ENCODE results near the gene STAG3. TPM values are rescaled to one million over a fixed set of nuclear protein-coding genes. Genes with fewer than 3 reads are reported as not detected.

STAG3 gene
- total RNA-seq, 1 experiment from 2014 or later: 3.1 TPM

DNA sequence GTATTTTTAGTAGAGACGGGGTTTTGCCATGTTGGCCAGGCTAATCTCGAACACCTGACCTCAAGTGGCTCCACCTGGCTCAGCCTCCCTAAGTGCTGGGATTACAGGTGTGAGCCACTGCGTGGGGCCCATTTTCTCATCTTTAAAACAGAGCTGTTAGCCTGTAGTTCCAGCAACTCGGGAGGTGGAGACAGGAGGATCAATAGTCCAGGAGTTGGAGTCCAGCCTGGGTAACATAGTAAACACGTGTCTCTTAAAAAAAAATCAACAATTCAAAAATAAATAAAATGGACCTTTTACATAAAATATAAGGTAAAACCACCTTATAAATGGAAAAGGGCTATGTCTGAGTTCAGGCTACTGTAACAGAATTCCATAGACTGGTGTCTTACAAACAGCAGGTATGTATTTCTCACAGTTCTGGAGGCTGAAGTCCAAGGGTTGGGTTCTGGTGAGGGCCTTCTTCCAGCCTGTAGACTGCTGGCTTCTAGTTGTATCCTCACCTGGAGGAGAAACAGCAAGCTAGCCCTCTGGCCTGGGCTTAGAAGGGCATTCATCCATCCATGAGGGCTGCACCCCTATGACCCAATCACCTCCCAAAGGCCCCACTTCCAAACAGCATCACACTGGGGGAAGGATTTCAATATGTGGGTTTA is 35.0 kb downstream of the STAG3 start:
- Histone ChIP-seq H3K27me3 (ENCODE audit: insufficient read depth, low read length) (peaks cover 3% of the 10 kb centered on the region; the same call in 1 of the 2 replicates), H4K8ac (replicated peaks; ENCODE audit: insufficient read length, low read depth, low read length) (no peak overlapping the region), H2BK20ac (ENCODE audit: low read depth, low read length, poor library complexity, severe bottlenecking) (no peak overlapping the region), H4K20me1 (ENCODE audit: control insufficient read depth, insufficient read depth, insufficient read length) (no peaks in the 10 kb centered on the region), H2AFZ (ENCODE audit: low read length) (no peak overlapping the region), H4K91ac (ENCODE audit: insufficient read length, low read depth, low read length) (no peak overlapping the region), H2AK5ac (ENCODE audit: insufficient read length, low read length) (no peak overlapping the region), H3K56ac (ENCODE audit: insufficient read length, low read depth, low read length) (no peak overlapping the region), H3K9ac (ENCODE audit: extremely low read depth, insufficient read length, low read length) (no peak overlapping the region), H3K4ac (ENCODE audit: low read depth, low read length) (no peak overlapping the region), H3K18ac (ENCODE audit: insufficient read length, low read depth, low read length) (no peak overlapping the region), H3K4me2 (ENCODE audit: insufficient read depth, insufficient read length, low read length) (no peak overlapping the region), H2BK12ac (ENCODE audit: insufficient read length, low read depth, low read length) (no peak overlapping the region), H2BK120ac (ENCODE audit: low read depth, low read length, poor library complexity, severe bottlenecking) (no peak overlapping the region), H3K14ac (ENCODE audit: insufficient read depth, low read length) (no peak overlapping the region), H3K9me3 (ENCODE audit: control insufficient read depth, low read depth, low read length) (no peaks in the 10 kb centered on the region), H3T11ph (ENCODE audit: low read length) (no peak overlapping the region), H4K5ac (ENCODE audit: insufficient read length, low read depth, low read length) (no peak overlapping the region), H2BK15ac (ENCODE audit: low read depth, low read length) (no peak overlapping the region), H3K23me2 (ENCODE audit: insufficient read length, low read depth, low read length, poor library complexity, severe bottlenecking) (no peaks in the 10 kb centered on the region), H3K27ac (ENCODE audit: insufficient read length, low read depth, low read length) (no peak overlapping the region), H3K79me1 (ENCODE audit: insufficient read depth, low read depth, low read length, poor library complexity, severe bottlenecking) (no peaks in the 10 kb centered on the region), H3K4me1 (ENCODE audit: insufficient read depth, low read length) (no peaks in the 10 kb centered on the region), H3K23ac (ENCODE audit: insufficient read length, low read depth, low read length) (no peak overlapping the region), H2BK5ac (ENCODE audit: insufficient read length, low read length) (no peak overlapping the region), H3K79me2 (ENCODE audit: insufficient read depth, low read length) (no peaks in the 10 kb centered on the region)
- Mint-ChIP-seq H3K27ac (no peak overlapping the region), H3K9me3 (no peaks in the 10 kb centered on the region), H3K4me1 (peaks cover 13 to 35% of the 10 kb centered on the region in 2 experiments), H3K4me3 (no peak overlapping the region), H3K27me3 (ENCODE audit: low read depth) (peaks cover 69% of the 10 kb centered on the region), H3K36me3 (ENCODE audit: insufficient read depth in 1 of 3, low read depth in 3 of 3) (no peaks in the 10 kb centered on the region)
- no CpG with 5 or more reads among the region's 5 CpGs for WGBS (ENCODE audit: extremely low coverage, insufficient read length, low lambda C conversion rate)
- DNase-seq: no peak
- TF ChIP-seq, protein P1, sequence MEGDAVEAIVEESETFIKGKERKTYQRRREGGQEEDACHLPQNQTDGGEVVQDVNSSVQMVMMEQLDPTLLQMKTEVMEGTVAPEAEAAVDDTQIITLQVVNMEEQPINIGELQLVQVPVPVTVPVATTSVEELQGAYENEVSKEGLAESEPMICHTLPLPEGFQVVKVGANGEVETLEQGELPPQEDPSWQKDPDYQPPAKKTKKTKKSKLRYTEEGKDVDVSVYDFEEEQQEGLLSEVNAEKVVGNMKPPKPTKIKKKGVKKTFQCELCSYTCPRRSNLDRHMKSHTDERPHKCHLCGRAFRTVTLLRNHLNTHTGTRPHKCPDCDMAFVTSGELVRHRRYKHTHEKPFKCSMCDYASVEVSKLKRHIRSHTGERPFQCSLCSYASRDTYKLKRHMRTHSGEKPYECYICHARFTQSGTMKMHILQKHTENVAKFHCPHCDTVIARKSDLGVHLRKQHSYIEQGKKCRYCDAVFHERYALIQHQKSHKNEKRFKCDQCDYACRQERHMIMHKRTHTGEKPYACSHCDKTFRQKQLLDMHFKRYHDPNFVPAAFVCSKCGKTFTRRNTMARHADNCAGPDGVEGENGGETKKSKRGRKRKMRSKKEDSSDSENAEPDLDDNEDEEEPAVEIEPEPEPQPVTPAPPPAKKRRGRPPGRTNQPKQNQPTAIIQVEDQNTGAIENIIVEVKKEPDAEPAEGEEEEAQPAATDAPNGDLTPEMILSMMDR (conservative IDR thresholded peaks at IDR 0.05): no peak

Data from H9 (cell line).